CD14-positive monocyte (primary cell): Measurements from ENCODE around the gene TNFRSF1A. TPM values are rescaled to one million over a fixed set of nuclear protein-coding genes. Genes with fewer than 3 reads are reported as not detected.

ENCODE experiments used
- DNase-seq, 3 donors: peaks; one replicate each; pipeline ENCODE4 v3.0.0-alpha.2; 2011 to 2022
- H2AFZ ChIP-seq: 2 replicates; pipeline ENCODE4 v1.6.0; 2012; ENCODE audit warnings: mild to moderate bottlenecking, low read depth, low read length, inconsistent platforms; ENCODE audit not compliant: insufficient read depth, poor library complexity, severe bottlenecking
- H3K27ac ChIP-seq, 2 donors: 1 replicate in 1 of 2; 2 replicates in 1 of 2; pipeline ENCODE4 v1.5.1; 2012 to 2013; ENCODE audit warnings: low read length in 2 of 2, control low read depth in 1 of 2, inconsistent platforms in 1 of 2, low read depth in 1 of 2, mild to moderate bottlenecking in 1 of 2
- H3K27me3 ChIP-seq, 2 donors: one replicate each; pipeline versions ENCODE4 v1.6.0 to v1.6.1; 2011 to 2013; ENCODE audit warnings: low read length in 2 of 2; ENCODE audit not compliant: control insufficient read depth in 2 of 2, insufficient read depth in 2 of 2
- H3K36me3 ChIP-seq, 2 donors: replicated peaks in 1 of 2; 1 replicate in 1 of 2; 2 replicates in 1 of 2; pipeline versions ENCODE4 v1.5.1 to v1.6.1; 2012 to 2013; ENCODE audit warnings: low read length in 2 of 2, control low read depth in 1 of 2, inconsistent platforms in 1 of 2, mild to moderate bottlenecking in 1 of 2; ENCODE audit not compliant: insufficient read depth in 2 of 2, control insufficient read depth in 1 of 2
- H3K4me1 ChIP-seq, 2 donors: 1 replicate in 1 of 2; 2 replicates in 1 of 2; pipeline versions ENCODE4 v1.5.1 to v1.6.1; 2012 to 2013; ENCODE audit warnings: low read length in 2 of 2, control low read depth in 1 of 2, inconsistent platforms in 1 of 2, mild to moderate bottlenecking in 1 of 2, moderate library complexity in 1 of 2; ENCODE audit not compliant: insufficient read depth in 2 of 2, control insufficient read depth in 1 of 2
- H3K4me2 ChIP-seq: replicated peaks from 2 replicates; pipeline ENCODE3; 2012; ENCODE audit warnings: low read length, moderate library complexity, mild to moderate bottlenecking; ENCODE audit not compliant: poor library complexity, severe bottlenecking; ENCODE audit errors: extremely low read depth
- H3K4me3 ChIP-seq, 3 experiments: fragments of 200-600 bp in 1 of 3; sonication (generic) in 1 of 3; replicated peaks in 1 of 3; 1 replicate in 2 of 3; 2 replicates in 1 of 3; pipeline ENCODE4 v1.5.1; 2011 to 2013; ENCODE audit warnings: low read length in 3 of 3, mild to moderate bottlenecking in 3 of 3, control low read depth in 2 of 3, low read depth in 2 of 3, inconsistent platforms in 1 of 3, moderate library complexity in 1 of 3
- H3K79me2 ChIP-seq: 2 replicates; pipeline ENCODE4 v1.6.0; 2012; ENCODE audit warnings: mild to moderate bottlenecking, control low read depth, inconsistent platforms, low read length, moderate library complexity; ENCODE audit not compliant: insufficient read depth
- H3K9ac ChIP-seq: 2 replicates; pipeline ENCODE4 v1.6.0; 2017; ENCODE audit warnings: low read length, mild to moderate bottlenecking; ENCODE audit not compliant: insufficient read depth, poor library complexity, severe bottlenecking
- H3K9me3 ChIP-seq, 2 donors: replicated peaks in 1 of 2; 1 replicate in 1 of 2; 2 replicates in 1 of 2; pipeline versions ENCODE4 v1.5.1 to v1.6.1; 2012 to 2013; ENCODE audit warnings: low read length in 2 of 2, control low read depth in 1 of 2; ENCODE audit not compliant: control insufficient read depth in 1 of 2, insufficient read depth in 1 of 2
- H4K20me1 ChIP-seq: 2 replicates; pipeline ENCODE4 v1.6.0; 2012; ENCODE audit warnings: mild to moderate bottlenecking, low read length, control low read depth, moderate library complexity; ENCODE audit not compliant: insufficient read depth
- H3K27ac Mint-ChIP-seq, 7 donors: one replicate each; pipeline ENCODE4 v1.8.0; 2020; ENCODE audit warnings: mild to moderate bottlenecking in 7 of 7, mixed read lengths in 7 of 7, moderate library complexity in 6 of 7, inconsistent platforms in 2 of 7
- H3K27me3 Mint-ChIP-seq, 3 donors: one replicate each; pipeline ENCODE4 v1.8.0; 2021 to 2022; ENCODE audit warnings: low read depth in 3 of 3, mild to moderate bottlenecking in 3 of 3, mixed read lengths in 3 of 3, moderate library complexity in 3 of 3, inconsistent platforms in 1 of 3
- H3K36me3 Mint-ChIP-seq, 2 donors: one replicate each; pipeline ENCODE4 v1.8.0; 2020; ENCODE audit warnings: mixed read lengths in 2 of 2, inconsistent platforms in 1 of 2, mild to moderate bottlenecking in 1 of 2
- H3K4me1 Mint-ChIP-seq: one replicate; pipeline ENCODE4 v1.8.0; 2020; ENCODE audit warnings: mild to moderate bottlenecking, mixed read lengths
- H3K4me3 Mint-ChIP-seq, 2 donors: one replicate each; pipeline ENCODE4 v1.8.0; 2020; ENCODE audit warnings: mild to moderate bottlenecking in 2 of 2, mixed read lengths in 2 of 2, moderate library complexity in 1 of 2
- H3K9me3 Mint-ChIP-seq, 7 donors: one replicate each; pipeline ENCODE4 v1.8.0; 2020 to 2022; ENCODE audit warnings: mixed read lengths in 7 of 7, mild to moderate bottlenecking in 6 of 7, moderate library complexity in 6 of 7, inconsistent platforms in 2 of 7
- CTCF ChIP-seq: fragments of 200-600 bp; IDR thresholded peaks from one replicate; pipeline ENCODE4 v1.8.0; 2022; ENCODE audit warnings: antibody characterized with exemption, mild to moderate bottlenecking
- WGBS: methylation state at CpG from one replicate; pipeline ENCODE4 v1.1.5; 2013; ENCODE audit warnings: missing lambda C conversion rate; ENCODE audit not compliant: insufficient coverage; 5-methylcytosine and 5-hydroxymethylcytosine counted together
- intact Hi-C, 2 donors: fragments of 100-400 bp; cut with micrococcal nuclease; formaldehyde crosslinking; loops; one replicate each; pipeline versions ENCODE4 v1.15.0 to v1.15.1; 2023
- polyA plus RNA-seq, 3 donors: library from polyadenylated mRNA; depleted of rRNA in 1 of 3; unstranded in 2 of 3; stranded (reverse) in 1 of 3; fragments of 300-500 nt in 2 of 3; fragments of >200 nt in 1 of 3; fragmentation: Illumina TruSeq in 2 of 3; gene quantifications; 1 replicate in 2 of 3; 2 replicates in 1 of 3; pipeline ENCODE4 v1.2.3, GENCODE V29; 2012 to 2021

Gene TNFRSF1A
- polyA plus RNA-seq, 3 donors, result 108 to 157 (median 152) TPM

GRCh38 chr12:6282453-6282840 lies 59.4 kb downstream of the TNFRSF1A start:
- H3K9me3 ChIP-seq, result no peaks in the 10 kb centered on the region
- H3K27me3 ChIP-seq, result peaks cover 0 to 22% of the 10 kb centered on the region in 2 donors
- Mint-ChIP-seq H3K27ac (no peak overlapping the region), H3K4me1 (peaks cover 12% of the 10 kb centered on the region), H3K27me3 (peaks cover 20 to 36% (median 26%) of the 10 kb centered on the region in 3 donors), H3K36me3 (no peaks in the 10 kb centered on the region), H3K9me3 (no peaks in the 10 kb centered on the region), H3K4me3 (peak overlapping the region in 1 of 2 donors; percentile 7)
- H3K9ac ChIP-seq, result no peak overlapping the region
- H2AFZ ChIP-seq, result no peak overlapping the region
- H4K20me1 ChIP-seq, result no peaks in the 10 kb centered on the region
- no peaks in the 10 kb centered on the region for H3K79me2 ChIP-seq
- WGBS, result 100% methylated on average over 3 of the region's 4 CpGs
- no peak overlapping the region for H3K4me3 ChIP-seq
- intact Hi-C loops, result no loop called here
- no peak overlapping the region for H3K27ac ChIP-seq
- H3K4me2 ChIP-seq, result no peak overlapping the region
- DNase-seq, result no peak
- TF ChIP-seq CTCF, result no peak
- no peaks in the 10 kb centered on the region for H3K36me3 ChIP-seq
- peaks cover 7 to 14% of the 10 kb centered on the region in 2 donors for H3K4me1 ChIP-seq

- intact Hi-C loops, result loop anchor here in 1 of 2 donors (2.0 kb wide), 1 partner anchor 218 kb away; no protein-coding TSS in a partner anchor
- no peaks in the 10 kb centered on the region for H4K20me1 ChIP-seq
- no peaks in the 10 kb centered on the region for H3K9me3 ChIP-seq
- Mint-ChIP-seq H3K27ac (peak overlapping the region in 3 of 7 donors; percentile 7 to 39 (median 12)), H3K36me3 (peaks cover 0 to 2% of the 10 kb centered on the region in 2 donors), H3K4me3 (no peak overlapping the region), H3K4me1 (peaks cover 12% of the 10 kb centered on the region), H3K9me3 (no peaks in the 10 kb centered on the region), H3K27me3 (peaks cover 31 to 42% (median 35%) of the 10 kb centered on the region in 3 donors)
- no peak overlapping the region for H3K4me2 ChIP-seq
- DNase-seq, result no peak
- peaks cover 0 to 32% of the 10 kb centered on the region in 2 donors for H3K27me3 ChIP-seq
- H3K4me3 ChIP-seq, result no peak overlapping the region
- H3K36me3 ChIP-seq, result no peaks in the 10 kb centered on the region
- H3K9ac ChIP-seq, result no peak overlapping the region
- no peak for TF ChIP-seq CTCF
- WGBS, result 92% methylated on average over 9 of the region's 13 CpGs
- no peak overlapping the region for H2AFZ ChIP-seq
- H3K4me1 ChIP-seq, result peaks cover 7 to 14% of the 10 kb centered on the region in 2 donors
- H3K79me2 ChIP-seq, result no peaks in the 10 kb centered on the region
- H3K27ac ChIP-seq, result no peak overlapping the region
Observed at GRCh38 chr12:6281081-6281809, 60.6 kb downstream of the TNFRSF1A start.
